NCI-H2227 (cell line): ENCODE measurements around the gene AARS2.
"Not testable (repeated sequence)": the region's sequence is repeated elsewhere in the genome, so short reads cannot be mapped to it uniquely, and the experiment has no call there.

Source experiments
- DNase-seq: peaks from one replicate; lab custom pipeline; 2025; ENCODE audit not compliant: unreplicated experiment; lab: John Stamatoyannopoulos, UW

AARS2 gene

GRCh38 chr6:44332585-44332984, 19.4 kb upstream of the AARS2 start:
- peak; percentile 35 for DNase-seq

DNA sequence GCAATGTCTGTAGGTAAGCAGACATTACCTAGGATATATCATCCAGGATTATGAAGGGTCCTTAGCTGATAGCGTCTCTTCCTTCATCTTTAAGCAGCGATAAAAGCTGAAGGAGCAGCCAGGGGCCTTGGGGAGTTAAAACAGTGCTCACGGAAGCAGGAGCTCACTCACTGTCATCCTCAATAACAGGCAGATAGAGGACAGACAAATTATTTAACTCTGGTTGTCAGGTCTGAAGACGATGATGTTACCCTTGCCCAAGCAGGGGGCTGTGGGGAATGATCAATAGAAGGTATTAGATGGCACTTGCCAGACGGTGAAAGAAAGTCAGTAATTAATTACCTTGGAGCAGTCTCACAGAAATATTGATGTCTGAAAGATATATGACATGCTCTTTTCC, 16.7 kb upstream of the AARS2 start:
- no peak for DNase-seq

- not testable (repeated sequence) for DNase-seq
These were observed 15.1 kb upstream of the AARS2 start for GRCh38 chr6:44328203-44328602.

- DNase-seq: no peak
These were observed 14.6 kb upstream of the AARS2 start for GRCh38 chr6:44327760-44328159.

GRCh38 chr6:44327096-44327495, 13.9 kb upstream of the AARS2 start:
- no peak for DNase-seq

DNA sequence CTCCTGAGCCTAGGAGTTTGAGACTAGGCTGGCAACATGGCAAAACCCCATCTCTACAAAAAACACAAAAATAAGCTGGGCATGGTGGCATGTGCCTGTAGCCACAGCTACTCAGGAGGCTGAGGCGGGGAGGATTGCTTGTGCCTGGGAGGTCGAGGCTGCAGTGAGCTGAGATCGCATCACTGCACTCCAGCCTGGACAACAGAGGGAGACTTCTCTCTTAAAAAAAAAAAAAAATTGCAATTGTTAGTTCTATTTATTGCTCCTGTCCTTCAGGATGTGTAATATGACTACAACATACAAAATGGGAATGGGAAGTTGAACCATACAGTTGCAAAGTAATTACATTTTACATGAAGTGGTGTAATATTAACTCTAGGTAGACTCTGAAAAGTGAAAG, 8.1 kb upstream of the AARS2 start:
- DNase-seq: no peak

DNA sequence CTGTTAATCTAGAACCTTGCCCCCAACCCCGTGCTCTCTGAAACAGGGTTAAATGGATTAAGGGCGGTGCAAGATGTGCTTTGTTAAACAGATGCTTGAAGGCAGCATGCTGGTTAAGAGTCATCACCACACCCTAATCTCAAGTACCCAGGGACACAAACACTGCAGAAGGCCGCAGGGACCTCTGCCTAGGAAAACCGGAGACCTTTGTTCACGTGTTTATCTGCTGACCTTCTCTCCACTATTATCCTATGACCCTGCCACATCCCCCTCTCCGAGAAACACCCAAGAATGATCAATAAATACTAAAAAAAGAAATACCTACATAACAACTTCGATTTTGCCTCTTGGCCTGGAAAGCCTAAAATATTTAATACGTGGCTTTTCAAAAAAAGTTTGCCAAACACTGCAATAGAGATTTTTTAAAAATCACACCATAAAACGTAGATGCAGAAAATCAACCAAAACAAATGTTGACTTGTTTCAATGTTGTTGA, 4.0 kb upstream of the AARS2 start:
- not testable (repeated sequence) for DNase-seq

GRCh38 chr6:44316481-44316880, 3.3 kb upstream of the AARS2 start:
- no peak for DNase-seq

GRCh38 chr6:44315951-44316350, 2.8 kb upstream of the AARS2 start:
- DNase-seq: no peak

DNA sequence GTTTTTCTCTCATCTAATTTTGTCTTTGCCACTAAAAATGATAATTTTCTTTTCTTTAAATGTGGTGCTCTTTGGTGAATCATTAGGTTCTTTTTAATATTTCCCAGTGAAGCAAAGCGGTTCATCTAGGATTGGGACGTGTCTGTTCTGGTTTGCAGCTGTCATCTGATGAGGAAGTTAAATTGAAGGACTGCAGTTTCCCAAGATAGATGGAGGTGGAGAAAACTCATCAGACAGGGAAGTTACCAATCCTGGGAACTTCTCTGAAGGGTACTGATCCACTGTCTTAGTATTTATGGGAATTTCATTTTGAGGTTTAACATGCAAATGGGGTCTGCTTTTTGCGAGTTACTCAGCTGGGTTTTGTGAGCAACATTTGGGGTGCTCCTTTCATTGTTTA, 2.4 kb upstream of the AARS2 start:
- DNase-seq: no peak

- not testable (repeated sequence) for DNase-seq
These were observed 1.5 kb upstream of the AARS2 start for GRCh38 chr6:44314657-44315056.

GRCh38 chr6:44311767-44312166, 1.4 kb downstream of the AARS2 start:
- DNase-seq: no peak

DNA sequence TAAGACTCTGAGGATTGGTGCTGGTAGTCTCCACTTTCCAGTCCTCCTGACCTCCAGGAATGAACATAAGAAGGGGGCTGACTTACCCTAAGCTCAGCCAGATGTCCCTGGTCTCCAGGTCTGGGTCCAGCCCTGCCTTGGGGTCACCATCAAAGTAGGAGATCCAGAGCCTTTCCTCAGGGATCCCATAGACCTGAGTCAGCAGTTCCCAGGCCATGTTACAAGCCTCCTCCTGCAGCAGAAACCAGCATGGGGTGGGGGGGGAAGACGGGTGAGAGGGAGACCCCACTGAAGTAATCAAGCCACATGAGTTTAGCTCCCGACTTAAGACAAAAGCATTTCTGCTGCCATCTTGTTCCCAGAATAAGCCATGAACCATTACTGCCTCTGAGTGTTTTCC, 1.8 kb downstream of the AARS2 start:
- no peak for DNase-seq

GRCh38 chr6:44310241-44310640, 2.9 kb downstream of the AARS2 start:
- DNase-seq: no peak

DNA sequence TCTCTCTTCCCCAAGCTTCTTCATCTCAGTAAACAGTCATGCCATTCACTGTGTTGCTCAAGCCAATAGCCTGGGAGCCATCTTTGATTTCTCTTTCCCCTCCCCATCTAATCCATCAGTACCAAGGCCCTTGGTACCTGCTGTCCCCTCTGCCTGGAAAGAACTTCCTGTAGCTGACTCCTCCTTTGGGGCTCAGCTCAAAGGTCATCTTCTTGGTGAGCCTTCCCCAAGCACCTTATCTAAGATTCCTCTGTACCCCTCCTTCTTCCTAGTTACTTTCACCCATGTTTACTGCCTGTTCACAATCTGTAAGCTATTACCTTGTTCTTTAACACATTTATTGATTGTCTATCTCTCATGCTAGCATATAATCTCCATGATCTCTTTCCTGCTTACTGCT, 3.5 kb downstream of the AARS2 start:
- DNase-seq: no peak

GRCh38 chr6:44309092-44309491, 4.1 kb downstream of the AARS2 start:
- DNase-seq: no peak

- no peak for DNase-seq
These were observed 5.9 kb downstream of the AARS2 start for GRCh38 chr6:44307217-44307616.

GRCh38 chr6:44306710-44307109, 6.4 kb downstream of the AARS2 start:
- no peak for DNase-seq

GRCh38 chr6:44305200-44305725, 7.9 kb downstream of the AARS2 start:
- no peak for DNase-seq

DNA sequence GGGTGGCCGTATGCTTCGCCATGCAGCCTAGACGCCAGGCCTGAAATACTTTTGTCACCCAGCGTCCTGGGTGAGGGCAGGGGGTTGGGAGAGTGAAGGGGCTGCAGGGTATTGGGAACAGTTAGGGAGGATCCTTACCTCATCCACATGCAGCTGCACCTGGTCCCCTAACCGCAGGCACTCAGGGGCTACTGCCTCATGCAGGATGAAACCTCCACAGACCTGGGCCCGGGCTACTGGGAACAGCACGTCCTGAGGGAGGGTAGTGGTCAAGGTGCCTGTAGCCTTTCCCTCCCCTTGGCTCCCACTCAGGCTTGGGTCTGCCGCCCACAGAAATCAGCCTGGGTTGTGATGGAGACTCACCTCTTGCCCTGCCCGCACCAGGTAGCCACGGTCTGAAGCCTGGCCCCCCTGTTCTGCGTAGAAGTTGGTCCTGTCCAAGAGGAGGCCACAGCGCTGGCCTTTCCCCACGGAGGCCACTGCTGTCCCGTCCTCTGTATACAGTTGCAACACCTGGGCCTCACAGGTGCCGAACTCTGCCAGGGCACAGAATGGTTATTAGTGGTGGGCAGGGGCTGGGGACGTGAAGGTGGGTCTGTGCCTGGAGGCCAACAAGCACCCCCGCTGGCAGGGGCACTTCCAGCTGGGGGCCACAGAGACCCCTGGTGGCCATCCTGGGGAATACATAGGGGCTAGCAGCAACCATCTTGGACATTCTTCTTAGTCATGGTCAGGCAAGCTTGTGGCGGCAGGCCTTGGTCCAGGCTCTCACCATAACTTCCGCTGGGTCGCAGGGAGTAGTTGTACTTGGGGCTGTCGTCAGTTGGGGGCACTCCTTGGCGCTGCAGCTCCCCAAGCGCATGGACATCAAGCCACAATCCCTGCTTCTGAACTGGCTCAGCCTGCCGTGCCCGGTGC, 8.6 kb downstream of the AARS2 start:
- DNase-seq: peak; percentile 30

GRCh38 chr6:44303842-44304241, 9.3 kb downstream of the AARS2 start:
- no peak for DNase-seq

- no peak for DNase-seq
These were observed 10.3 kb downstream of the AARS2 start for GRCh38 chr6:44302856-44303255.
